T-helper 2 cell (primary cell): ENCODE results near the gene GAS6.

Source experiments
- DNase-seq, 5 experiments: peaks; one replicate each; pipeline versions ENCODE4 v3.0.0 to v3.0.0-alpha.2; 2012 to 2022

The GAS6 gene

GRCh38 chr13:113788413-113789135 is 75.3 kb downstream of the GAS6 start:
- no peak for DNase-seq

- DNase-seq = no peak
These were observed 76.2 kb downstream of the GAS6 start for GRCh38 chr13:113787694-113788093.

- no peak for DNase-seq
These were observed 77.5 kb downstream of the GAS6 start for GRCh38 chr13:113786262-113786841.

GRCh38 chr13:113785051-113786010 is 78.5 kb downstream of the GAS6 start:
- peak in 1 of 5 experiments; percentile 15 for DNase-seq

- no peak for DNase-seq
These were observed 79.2 kb downstream of the GAS6 start for GRCh38 chr13:113784645-113785024.

- DNase-seq = no peak
These were observed 79.8 kb downstream of the GAS6 start for GRCh38 chr13:113783966-113784644.

GRCh38 chr13:113783200-113783881 is 80.5 kb downstream of the GAS6 start:
- DNase-seq = no peak

GRCh38 chr13:113782472-113782871 is 81.4 kb downstream of the GAS6 start:
- no peak for DNase-seq

- no peak for DNase-seq
These were observed 82.3 kb downstream of the GAS6 start for GRCh38 chr13:113781571-113781970.

- no peak for DNase-seq
These were observed 86.3 kb downstream of the GAS6 start for GRCh38 chr13:113777311-113778260.

- DNase-seq = no peak
These were observed 87.4 kb downstream of the GAS6 start for GRCh38 chr13:113776231-113777125.

GRCh38 chr13:113775451-113776145 is 88.3 kb downstream of the GAS6 start:
- DNase-seq = no peak

GRCh38 chr13:113774177-113775107 is 89.4 kb downstream of the GAS6 start:
- no peak for DNase-seq

- DNase-seq = peak in 1 of 5 experiments; percentile 68
These were observed 92.1 kb downstream of the GAS6 start for GRCh38 chr13:113771709-113772331.

GRCh38 chr13:113770937-113771336 is 92.9 kb downstream of the GAS6 start:
- no peak for DNase-seq
